HepG2 (cell line): ENCODE data around the gene HACE1. TPM values are rescaled to one million over a fixed set of nuclear protein-coding genes. Genes with fewer than 3 reads are reported as not detected.

Source experiments
- BRCA1 ChIP-seq: sonication (generic); formaldehyde crosslinking; IDR thresholded peaks from 2 replicates; pipeline ENCODE4 v1.4.0; 2020; ENCODE audit warnings: missing genetic modification reagents
- CBX5 ChIP-seq: sonication (generic); formaldehyde crosslinking; IDR thresholded peaks from 2 replicates; pipeline ENCODE4 v1.4.0; 2020; ENCODE audit warnings: missing genetic modification reagents, borderline replicate concordance
- EED ChIP-seq: sonication (generic); formaldehyde crosslinking; IDR thresholded peaks from 2 replicates; pipeline ENCODE4 v1.5.0; 2020; ENCODE audit warnings: mild to moderate bottlenecking, missing genetic modification reagents
- GTF3A ChIP-seq: sonication (generic); formaldehyde crosslinking; conservative IDR thresholded peaks from 2 replicates; pipeline ENCODE4 v1.4.0; 2020; ENCODE audit warnings: mild to moderate bottlenecking, missing genetic modification reagents
- GZF1 ChIP-seq: sonication (generic); formaldehyde crosslinking; IDR thresholded peaks from 2 replicates; pipeline ENCODE4 v1.5.1; 2020; ENCODE audit warnings: mild to moderate bottlenecking, missing genetic modification reagents
- KMT2B ChIP-seq: IDR thresholded peaks from 2 replicates; pipeline ENCODE4 v1.6.1; 2016; ENCODE audit warnings: missing genetic modification reagents, missing compliant biosample characterization
- MIER2 ChIP-seq: IDR thresholded peaks from 2 replicates; pipeline ENCODE4 v1.6.1; 2016; ENCODE audit warnings: missing biosample characterization, missing genetic modification reagents
- MIXL1 ChIP-seq: IDR thresholded peaks from 2 replicates; pipeline ENCODE4 v1.6.1; 2016
- MTF1 ChIP-seq: sonication (generic); formaldehyde crosslinking; IDR thresholded peaks from 2 replicates; pipeline ENCODE4 v1.5.0; 2020; ENCODE audit warnings: missing genetic modification reagents
- MXD4 ChIP-seq: IDR thresholded peaks from 2 replicates; pipeline ENCODE4 v1.6.1; 2016; ENCODE audit warnings: mild to moderate bottlenecking, missing biosample characterization, missing genetic modification reagents
- MXI1 ChIP-seq: IDR thresholded peaks from 3 replicates; pipeline ENCODE4 v1.6.1; 2012; ENCODE audit warnings: low read depth, low read length, inconsistent platforms, borderline replicate concordance
- MYC ChIP-seq: sonication (generic); formaldehyde crosslinking; IDR thresholded peaks from 2 replicates; pipeline ENCODE4 v1.9.0; 2021; ENCODE audit warnings: missing genetic modification reagents, borderline replicate concordance
- NFYB ChIP-seq: sonication (generic); formaldehyde crosslinking; IDR thresholded peaks from 2 replicates; pipeline ENCODE4 v1.4.0; 2020; ENCODE audit warnings: missing genetic modification reagents
- NR1H2 ChIP-seq: sonication (generic); formaldehyde crosslinking; IDR thresholded peaks from 2 replicates; pipeline ENCODE4 v1.8.1; 2022; ENCODE audit warnings: low read depth, missing genetic modification reagents, borderline replicate concordance
- POLR2AphosphoS2 ChIP-seq: IDR thresholded peaks from 2 replicates; pipeline ENCODE4 v1.6.1; 2011; ENCODE audit warnings: low read depth, low read length, improper control_type of control experiment
- SP140L ChIP-seq: sonication (generic); formaldehyde crosslinking; IDR thresholded peaks from 2 replicates; pipeline ENCODE4 v1.4.0; 2020; ENCODE audit warnings: missing genetic modification reagents, borderline replicate concordance
- TEF ChIP-seq: sonication (generic); formaldehyde crosslinking; IDR thresholded peaks from 2 replicates; pipeline ENCODE4 v1.5.0; 2020; ENCODE audit warnings: missing genetic modification reagents
- ZNF124 ChIP-seq: sonication (generic); formaldehyde crosslinking; IDR thresholded peaks from 2 replicates; pipeline ENCODE4 v1.4.0; 2020; ENCODE audit warnings: missing genetic modification reagents
- ZNF20 ChIP-seq: sonication (generic); formaldehyde crosslinking; IDR thresholded peaks from 2 replicates; pipeline ENCODE4 v1.4.0; 2020; ENCODE audit warnings: mild to moderate bottlenecking, moderate library complexity, missing genetic modification reagents
- ZNF292 ChIP-seq: sonication (generic); formaldehyde crosslinking; IDR thresholded peaks from 2 replicates; pipeline ENCODE4 v1.8.1; 2022; ENCODE audit warnings: mild to moderate bottlenecking, low read depth, missing genetic modification reagents, borderline replicate concordance
- ZNF414 ChIP-seq: sonication (generic); formaldehyde crosslinking; IDR thresholded peaks from 2 replicates; pipeline ENCODE4 v1.5.0; 2020; ENCODE audit warnings: missing genetic modification reagents
- ZNF441 ChIP-seq: sonication (generic); formaldehyde crosslinking; IDR thresholded peaks from 2 replicates; pipeline ENCODE4 v1.7.0; 2021; ENCODE audit warnings: missing genetic modification reagents, borderline replicate concordance
- polyA plus RNA-seq, 8 experiments: library from polyadenylated mRNA; depleted of rRNA in 3 of 8; stranded (reverse) in 7 of 8; unstranded in 1 of 8; fragments of >200 nt; fragmentation: Illumina TruSeq in 4 of 8; extraction: Trizol in 4 of 8; gene quantifications; 2 replicates each; pipeline versions ENCODE4 v1.2.1 to v1.2.3, GENCODE V29; 2011 to 2016; ENCODE audit warnings: low read depth in 4 of 8, missing spikeins in 1 of 8, mixed read lengths in 1 of 8; ENCODE audit not compliant: insufficient read depth in 1 of 8
- total RNA-seq, 5 experiments: library from RNA; depleted of rRNA; stranded (reverse); fragments of >200 nt; fragmentation: Illumina TruSeq; extraction: Trizol; gene quantifications; 2 replicates each; pipeline ENCODE4 v1.2.3, GENCODE V29; 2016; ENCODE audit warnings: low read depth in 1 of 5
- TF ChIP-seq, protein P1 (sequence below): conservative IDR thresholded peaks from 2 replicates; pipeline ENCODE4 v1.6.1; 2018; ENCODE audit warnings: missing genetic modification reagents
- TF ChIP-seq, protein P2 (sequence below): sonication (generic); formaldehyde crosslinking; IDR thresholded peaks from 2 replicates; pipeline ENCODE4 v1.4.0; 2020; ENCODE audit warnings: missing genetic modification reagents, borderline replicate concordance

Gene HACE1
- total and polyA plus RNA-seq, 2 of the 13 experiments (the other 11 are each of a cell fraction or from before 2014, with no cell fraction given): 8.9 to 11.4 TPM

GRCh38 chr6:104887350-104887749, 27.6 kb upstream of the HACE1 start (continued):
- TF ChIP-seq MYC (CRISPR knock-in tag) (no peak), KMT2B (CRISPR knock-in tag) (peak; percentile 69; the same call in 1 of the 2 replicates), ZNF414 (CRISPR knock-in tag) (no peak), ZNF292 (CRISPR knock-in tag) (no peak), NFYB (CRISPR knock-in tag) (no peak), MIXL1 (CRISPR knock-in tag) (peak; percentile 84), ZNF441 (CRISPR knock-in tag) (peak; percentile 59; the same call in 1 of the 2 replicates), MXD4 (CRISPR knock-in tag) (peak; percentile 90; the same call in 1 of the 2 replicates), MIER2 (CRISPR knock-in tag) (peak; percentile 99), GZF1 (no peak), GTF3A (no peak), ZNF124 (CRISPR knock-in tag) (peak; percentile 91), EED (CRISPR knock-in tag) (no peak; the same call in 1 of the 2 replicates), ZNF20 (CRISPR knock-in tag) (no peak), MXI1 (peak; percentile 74; the same call in 2 of the 3 replicates), BRCA1 (CRISPR knock-in tag) (peak; percentile 92), NR1H2 (no peak), MTF1 (0 out of 2 replicates have a peak, but pooled peaks have one; percentile 49), POLR2AphosphoS2 (no peak), SP140L (CRISPR knock-in tag) (peak; percentile 93; the same call in 1 of the 2 replicates), TEF (CRISPR knock-in tag) (peak; percentile 81; the same call in 1 of the 2 replicates), CBX5 (no peak)
- TF ChIP-seq, protein P1, sequence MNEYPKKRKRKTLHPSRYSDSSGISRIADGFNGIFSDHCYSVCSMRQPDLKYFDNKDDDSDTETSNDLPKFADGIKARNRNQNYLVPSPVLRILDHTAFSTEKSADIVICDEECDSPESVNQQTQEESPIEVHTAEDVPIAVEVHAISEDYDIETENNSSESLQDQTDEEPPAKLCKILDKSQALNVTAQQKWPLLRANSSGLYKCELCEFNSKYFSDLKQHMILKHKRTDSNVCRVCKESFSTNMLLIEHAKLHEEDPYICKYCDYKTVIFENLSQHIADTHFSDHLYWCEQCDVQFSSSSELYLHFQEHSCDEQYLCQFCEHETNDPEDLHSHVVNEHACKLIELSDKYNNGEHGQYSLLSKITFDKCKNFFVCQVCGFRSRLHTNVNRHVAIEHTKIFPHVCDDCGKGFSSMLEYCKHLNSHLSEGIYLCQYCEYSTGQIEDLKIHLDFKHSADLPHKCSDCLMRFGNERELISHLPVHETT (CRISPR knock-in tag): 0 out of 2 replicates have a peak, but pooled peaks have one; percentile 39
- TF ChIP-seq, protein P2, sequence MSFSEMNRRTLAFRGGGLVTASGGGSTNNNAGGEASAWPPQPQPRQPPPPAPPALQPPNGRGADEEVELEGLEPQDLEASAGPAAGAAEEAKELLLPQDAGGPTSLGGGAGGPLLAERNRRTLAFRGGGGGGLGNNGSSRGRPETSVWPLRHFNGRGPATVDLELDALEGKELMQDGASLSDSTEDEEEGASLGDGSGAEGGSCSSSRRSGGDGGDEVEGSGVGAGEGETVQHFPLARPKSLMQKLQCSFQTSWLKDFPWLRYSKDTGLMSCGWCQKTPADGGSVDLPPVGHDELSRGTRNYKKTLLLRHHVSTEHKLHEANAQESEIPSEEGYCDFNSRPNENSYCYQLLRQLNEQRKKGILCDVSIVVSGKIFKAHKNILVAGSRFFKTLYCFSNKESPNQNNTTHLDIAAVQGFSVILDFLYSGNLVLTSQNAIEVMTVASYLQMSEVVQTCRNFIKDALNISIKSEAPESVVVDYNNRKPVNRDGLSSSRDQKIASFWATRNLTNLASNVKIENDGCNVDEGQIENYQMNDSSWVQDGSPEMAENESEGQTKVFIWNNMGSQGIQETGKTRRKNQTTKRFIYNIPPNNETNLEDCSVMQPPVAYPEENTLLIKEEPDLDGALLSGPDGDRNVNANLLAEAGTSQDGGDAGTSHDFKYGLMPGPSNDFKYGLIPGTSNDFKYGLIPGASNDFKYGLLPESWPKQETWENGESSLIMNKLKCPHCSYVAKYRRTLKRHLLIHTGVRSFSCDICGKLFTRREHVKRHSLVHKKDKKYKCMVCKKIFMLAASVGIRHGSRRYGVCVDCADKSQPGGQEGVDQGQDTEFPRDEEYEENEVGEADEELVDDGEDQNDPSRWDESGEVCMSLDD (CRISPR knock-in tag): no peak; the same call in 1 of the 2 replicates
